KOPT-K1 (cell line): ENCODE data around the gene TRIM13.
"Not testable (repeated sequence)": the region's sequence is repeated elsewhere in the genome, so short reads cannot be mapped to it uniquely, and the experiment has no call there.

Source experiments
- H3K27ac ChIP-seq: fragments of 200-600 bp; sonication (generic); 2 replicates; pipeline ENCODE4 v1.5.1; 2016; ENCODE audit warnings: antibody characterized with exemption, mild to moderate bottlenecking, low read depth, low read length; ENCODE audit not compliant: poor library complexity, severe bottlenecking
- H3K36me3 ChIP-seq: fragments of 200-600 bp; sonication (generic); 2 replicates; pipeline ENCODE4 v1.5.1; 2017; ENCODE audit warnings: antibody characterized with exemption, mild to moderate bottlenecking, low read length, moderate library complexity; ENCODE audit not compliant: insufficient read depth
- H3K9me3 ChIP-seq: fragments of 200-600 bp; sonication (generic); 2 replicates; pipeline ENCODE4 v1.5.1; 2017; ENCODE audit warnings: antibody characterized with exemption, low read length, mild to moderate bottlenecking; ENCODE audit not compliant: insufficient read depth, poor library complexity, severe bottlenecking

TRIM13 gene

GRCh38 chr13:49986471-49986870 is 10.4 kb upstream of the TRIM13 start:
- no peaks in the 10 kb centered on the region for H3K9me3 ChIP-seq
- no peaks in the 10 kb centered on the region for H3K36me3 ChIP-seq
- no peak overlapping the region for H3K27ac ChIP-seq

DNA sequence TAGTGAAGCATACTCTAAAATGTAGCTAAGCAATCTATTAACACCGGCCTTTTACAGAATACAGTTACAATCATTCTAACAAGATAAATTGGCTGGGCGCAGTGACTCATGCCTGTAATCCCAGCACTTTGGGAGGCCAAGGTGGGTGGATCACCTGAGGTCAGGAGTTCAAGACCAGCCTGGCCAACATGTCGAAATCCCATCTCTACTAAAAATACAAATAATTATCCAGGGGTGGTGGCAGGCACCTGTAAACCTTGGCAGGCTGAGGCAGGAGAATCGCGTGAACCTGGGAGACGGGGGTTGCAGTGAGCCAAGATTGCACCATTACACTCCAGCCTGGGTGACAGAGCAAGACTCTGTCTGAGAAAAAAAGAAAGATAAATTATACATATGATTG is 6.2 kb upstream of the TRIM13 start:
- H3K27ac ChIP-seq, H3K36me3 ChIP-seq, H3K9me3 ChIP-seq: not testable (repeated sequence)

GRCh38 chr13:49993111-49993510 is 3.7 kb upstream of the TRIM13 start:
- no peak overlapping the region for H3K27ac ChIP-seq
- peaks cover 2% of the 10 kb centered on the region for H3K36me3 ChIP-seq
- H3K9me3 ChIP-seq = no peaks in the 10 kb centered on the region

GRCh38 chr13:49993666-49994065 is 3.2 kb upstream of the TRIM13 start:
- no peaks in the 10 kb centered on the region for H3K9me3 ChIP-seq
- peaks cover 7% of the 10 kb centered on the region for H3K36me3 ChIP-seq
- no peak overlapping the region for H3K27ac ChIP-seq

DNA sequence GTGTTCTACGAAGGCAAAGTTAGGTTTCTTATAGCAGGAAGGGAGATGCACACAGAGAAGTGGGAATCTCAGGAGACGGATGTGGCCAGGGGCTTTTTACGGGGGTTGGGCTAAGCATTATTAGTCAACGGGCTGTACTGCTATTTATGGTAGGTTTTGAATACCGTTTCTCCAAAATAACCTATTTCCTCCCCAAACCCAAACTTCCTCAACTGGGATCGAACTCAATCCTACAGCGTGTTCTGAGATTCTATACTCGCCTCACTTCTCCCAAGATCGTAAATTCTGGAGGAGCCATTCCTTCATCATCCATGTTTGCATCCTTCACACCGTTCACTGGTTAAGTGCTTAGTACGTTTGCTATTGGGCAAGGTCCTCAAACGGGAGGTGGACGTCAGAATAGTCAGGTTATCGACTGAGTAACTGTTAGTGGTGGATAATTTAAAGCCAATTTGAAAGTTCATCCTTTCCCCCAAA is 1.2 kb upstream of the TRIM13 start:
- Histone ChIP-seq H3K36me3 (peaks cover 27% of the 10 kb centered on the region), H3K27ac (peak overlapping the region; percentile 98), H3K9me3 (no peaks in the 10 kb centered on the region)

- peak overlapping the region; percentile 98 for H3K27ac ChIP-seq
- peaks cover 34% of the 10 kb centered on the region for H3K36me3 ChIP-seq
- H3K9me3 ChIP-seq = no peaks in the 10 kb centered on the region
Observed at GRCh38 chr13:49996161-49996915, 504 bp upstream of the TRIM13 start.

- Histone ChIP-seq H3K27ac (peak overlapping the region; percentile 98), H3K36me3 (peaks cover 49% of the 10 kb centered on the region)
Observed at GRCh38 chr13:49997955-49998354, 1.1 kb downstream of the TRIM13 start.

GRCh38 chr13:49998714-49999624 is 2.1 kb downstream of the TRIM13 start:
- peak overlapping the region; percentile 98 for H3K27ac ChIP-seq

More at GRCh38 chr13:49997955-49998354, 1.1 kb downstream of the TRIM13 start:
- no peaks in the 10 kb centered on the region for H3K9me3 ChIP-seq

DNA sequence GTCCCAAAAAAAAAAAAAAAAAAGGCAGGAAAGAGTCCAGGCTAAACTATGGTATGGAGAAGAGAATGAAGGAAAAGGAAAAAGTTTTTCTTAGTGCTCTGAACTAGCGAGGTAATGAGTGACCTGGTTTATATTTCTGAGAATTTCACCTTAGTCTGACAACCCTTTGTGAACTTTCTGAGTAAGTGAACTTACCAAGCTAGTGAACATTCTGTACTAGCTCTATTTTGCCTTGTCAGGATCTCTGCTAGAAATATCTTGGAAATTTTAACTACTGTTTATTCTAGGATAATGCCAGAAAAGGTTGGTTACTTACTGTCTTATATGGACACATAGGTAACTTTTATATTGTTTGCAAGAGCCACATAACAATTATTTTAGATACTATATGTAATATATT is 4.4 kb downstream of the TRIM13 start:
- H3K9me3 ChIP-seq = no peaks in the 10 kb centered on the region
- H3K27ac ChIP-seq = no peak overlapping the region
- H3K36me3 ChIP-seq = peaks cover 81% of the 10 kb centered on the region

More at GRCh38 chr13:49998714-49999624, 2.1 kb downstream of the TRIM13 start:
- peaks cover 59% of the 10 kb centered on the region for H3K36me3 ChIP-seq
- no peaks in the 10 kb centered on the region for H3K9me3 ChIP-seq

- Histone ChIP-seq H3K9me3 (no peaks in the 10 kb centered on the region), H3K36me3 (peaks cover 99% of the 10 kb centered on the region), H3K27ac (no peak overlapping the region)
Observed at GRCh38 chr13:50006426-50007135, 9.7 kb downstream of the TRIM13 start.

DNA sequence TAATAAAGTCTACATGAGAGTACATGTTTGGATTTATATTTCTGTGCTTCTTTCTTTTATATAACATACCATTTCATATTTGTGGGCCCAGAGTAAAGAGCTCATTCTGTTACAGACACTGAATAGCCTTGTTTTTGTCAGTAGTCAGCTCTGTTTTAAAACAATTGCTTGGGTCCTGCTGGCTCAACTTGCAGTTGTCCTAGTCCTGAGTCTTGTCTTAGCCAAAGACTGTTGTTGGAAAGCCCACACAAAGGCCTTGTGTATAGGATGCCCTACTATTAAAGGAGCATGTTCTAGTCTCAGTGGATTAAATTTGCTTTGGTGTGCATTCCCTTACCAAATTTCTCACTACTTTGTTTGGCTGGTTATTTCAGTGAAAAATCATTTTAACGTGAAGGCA is 14.6 kb downstream of the TRIM13 start:
- H3K27ac ChIP-seq = no peak overlapping the region
- peaks cover 97% of the 10 kb centered on the region for H3K36me3 ChIP-seq
- no peaks in the 10 kb centered on the region for H3K9me3 ChIP-seq

GRCh38 chr13:50012396-50013169 is 15.7 kb downstream of the TRIM13 start:
- peaks cover 97% of the 10 kb centered on the region for H3K36me3 ChIP-seq
- H3K27ac ChIP-seq = no peak overlapping the region
- H3K9me3 ChIP-seq = no peaks in the 10 kb centered on the region

- Histone ChIP-seq H3K27ac (no peak overlapping the region), H3K36me3 (peaks cover 97% of the 10 kb centered on the region), H3K9me3 (no peaks in the 10 kb centered on the region)
Observed at GRCh38 chr13:50014386-50014785, 17.5 kb downstream of the TRIM13 start.

GRCh38 chr13:50015258-50015657 is 18.4 kb downstream of the TRIM13 start, which contains the start of gene KCNRG:
KCNRG (plus strand) TSS chr13:50015444; CDS start chr13:50015494, 50 bp downstream.
- H3K36me3 ChIP-seq = peaks cover 97% of the 10 kb centered on the region
- no peak within 1 kb of the TSS for H3K27ac ChIP-seq
- H3K9me3 ChIP-seq = no peaks in the 10 kb centered on the region
